ENCODE data around the gene LAMC3. TPM values are rescaled to one million over a fixed set of nuclear protein-coding genes. Genes with fewer than 3 reads are reported as not detected.

Gene LAMC3
- total and polyA plus RNA-seq, 2 experiments from 2014 or later, result 5.4 to 14.0 TPM

DNA sequence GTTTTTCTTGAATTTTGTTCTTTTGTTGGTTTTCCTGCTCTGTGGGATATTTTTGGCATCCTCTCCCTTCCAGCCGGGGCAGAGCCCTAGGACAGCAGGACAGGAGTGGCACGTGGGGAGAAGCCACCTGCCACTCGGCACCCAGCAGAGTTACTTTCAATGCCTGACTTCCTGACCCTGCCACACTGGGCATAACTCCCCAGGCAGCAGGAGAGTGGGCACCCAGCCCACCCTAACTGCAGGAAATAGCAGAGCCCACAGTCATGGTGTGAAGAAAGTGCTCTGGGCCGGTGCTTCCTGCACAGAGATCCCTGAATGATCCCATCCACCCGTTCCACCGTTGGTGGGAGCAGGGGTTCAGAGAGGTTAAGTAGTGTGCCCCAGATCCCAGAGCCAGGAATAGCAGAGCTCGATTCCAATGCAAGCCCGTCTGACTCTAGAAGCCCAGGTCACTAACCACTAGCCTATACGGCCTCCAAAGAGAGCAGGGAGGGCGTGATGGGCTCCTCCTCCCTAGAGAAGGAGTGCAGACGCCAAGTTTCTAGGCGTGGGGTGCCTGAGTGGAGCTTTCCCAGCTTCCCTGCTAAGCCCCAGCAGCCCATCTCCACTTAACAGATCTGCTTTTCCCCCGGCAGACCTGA is 108.3 kb downstream of the LAMC3 start:
- H3K27ac ChIP-seq, result no peak overlapping the region
- H3K36me3 ChIP-seq, result no peaks in the 10 kb centered on the region
- H3K4me1 ChIP-seq (ENCODE audit: low read depth), result no peaks in the 10 kb centered on the region
- no peak for TF ChIP-seq CTCF (IDR thresholded peaks at IDR 0.05; ENCODE audit: low read depth, low read length)
- H3K9me3 ChIP-seq (ENCODE audit: low read depth), result no peaks in the 10 kb centered on the region
- H3K4me3 ChIP-seq, result no peak overlapping the region
- H3K27me3 ChIP-seq, result no peaks in the 10 kb centered on the region
- DNase-seq (ENCODE audit: low read depth in 1 of 2, low spot score in 1 of 2), result peak in 1 of 2 donors; percentile 21

DNA sequence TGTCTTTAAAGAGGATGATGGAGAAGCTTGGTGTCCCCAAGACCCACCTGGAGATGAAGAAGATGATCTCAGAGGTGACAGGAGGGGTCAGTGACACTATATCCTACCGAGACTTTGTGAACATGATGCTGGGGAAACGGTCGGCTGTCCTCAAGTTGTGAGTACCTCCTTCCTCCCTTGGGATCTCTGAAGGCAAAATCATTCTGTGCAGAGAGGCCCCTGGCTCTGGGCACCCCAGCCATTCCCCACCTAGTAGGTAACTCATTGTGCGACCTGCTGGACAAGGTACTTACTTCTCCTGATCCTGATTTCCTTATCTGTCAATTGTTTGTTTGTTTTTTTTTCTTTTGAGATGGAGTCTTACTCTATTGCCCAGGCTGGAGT is 108.8 kb downstream of the LAMC3 start:
- Histone ChIP-seq H3K27ac (no peak overlapping the region), H3K36me3 (no peaks in the 10 kb centered on the region), H3K9me3 (ENCODE audit: low read depth) (no peaks in the 10 kb centered on the region), H3K4me3 (no peak overlapping the region), H3K27me3 (no peaks in the 10 kb centered on the region), H3K4me1 (ENCODE audit: low read depth) (no peaks in the 10 kb centered on the region)
- TF ChIP-seq CTCF (IDR thresholded peaks at IDR 0.05; ENCODE audit: low read depth, low read length), result no peak
- no peak for DNase-seq (ENCODE audit: low read depth in 1 of 2, low spot score in 1 of 2)

DNA sequence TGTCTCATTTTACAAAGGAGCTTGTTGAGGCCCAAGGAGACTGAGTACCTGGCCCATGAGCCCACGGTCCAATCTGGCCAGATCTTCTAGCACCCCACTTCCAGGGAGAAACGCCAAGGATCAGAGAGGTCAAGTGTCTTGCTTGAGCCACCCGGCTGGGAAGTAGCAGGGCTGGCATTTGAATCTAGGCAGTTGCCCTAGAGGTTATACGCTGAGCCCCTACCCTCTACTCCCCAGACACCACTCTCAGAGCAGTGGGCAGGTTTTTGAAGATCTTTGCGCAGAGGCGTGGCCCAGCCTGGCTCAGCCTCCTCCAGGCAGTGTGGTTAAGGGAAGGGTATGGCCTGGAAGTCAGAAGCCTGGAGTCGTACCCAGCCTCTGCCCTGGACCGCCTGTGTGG is 110.6 kb downstream of the LAMC3 start:
- H3K4me3 ChIP-seq, result no peak overlapping the region
- no peaks in the 10 kb centered on the region for H3K4me1 ChIP-seq (ENCODE audit: low read depth)
- no peaks in the 10 kb centered on the region for H3K36me3 ChIP-seq
- H3K9me3 ChIP-seq (ENCODE audit: low read depth), result no peaks in the 10 kb centered on the region
- H3K27me3 ChIP-seq, result no peaks in the 10 kb centered on the region
- TF ChIP-seq CTCF (IDR thresholded peaks at IDR 0.05; ENCODE audit: low read depth, low read length), result no peak
- DNase-seq (ENCODE audit: low read depth in 1 of 2, low spot score in 1 of 2), result no peak
- H3K27ac ChIP-seq, result no peak overlapping the region

- TF ChIP-seq CTCF (IDR thresholded peaks at IDR 0.05; ENCODE audit: low read depth, low read length), result no peak
- H3K9me3 ChIP-seq (ENCODE audit: low read depth), result no peaks in the 10 kb centered on the region
- no peaks in the 10 kb centered on the region for H3K36me3 ChIP-seq
- no peak overlapping the region for H3K4me3 ChIP-seq
- no peak for DNase-seq (ENCODE audit: low read depth in 1 of 2, low spot score in 1 of 2)
- H3K27ac ChIP-seq, result no peak overlapping the region
- no peaks in the 10 kb centered on the region for H3K4me1 ChIP-seq (ENCODE audit: low read depth)
- no peaks in the 10 kb centered on the region for H3K27me3 ChIP-seq
Observed at GRCh38 chr9:131120620-131121228, 111.8 kb downstream of the LAMC3 start.

- Histone ChIP-seq H3K9me3 (ENCODE audit: low read depth) (no peaks in the 10 kb centered on the region), H3K4me3 (no peak overlapping the region), H3K27me3 (no peaks in the 10 kb centered on the region), H3K36me3 (no peaks in the 10 kb centered on the region), H3K4me1 (ENCODE audit: low read depth) (peaks cover 2% of the 10 kb centered on the region), H3K27ac (no peak overlapping the region)
- no peak for TF ChIP-seq CTCF (IDR thresholded peaks at IDR 0.05; ENCODE audit: low read depth, low read length)
- DNase-seq (ENCODE audit: low read depth in 1 of 2, low spot score in 1 of 2), result no peak
Observed at GRCh38 chr9:131121346-131121745, 112.4 kb downstream of the LAMC3 start.
